Fibroblast of villous mesenchyme (primary cell): ENCODE data around the gene SYNGAP1. TPM values are rescaled to one million over a fixed set of nuclear protein-coding genes. Genes with fewer than 3 reads are reported as not detected.
"Not testable (repeated sequence)": the region's sequence is repeated elsewhere in the genome, so short reads cannot be mapped to it uniquely, and the experiment has no call there.

ENCODE experiments used
- DNase-seq: peaks from one replicate; pipeline ENCODE4 v3.0.0-alpha.2; 2010; ENCODE audit warnings: low read depth
- H3K4me3 ChIP-seq: 2 replicates; pipeline ENCODE4 v1.5.1; 2011; ENCODE audit warnings: low read depth, mild to moderate bottlenecking, low read length
- total RNA-seq: library from RNA; depleted of rRNA; stranded (reverse); fragments of >200 nt; gene quantifications from 2 replicates; pipeline ENCODE4 v1.2.3, GENCODE V29; 2012
- TF ChIP-seq, protein P1 (sequence below): IDR thresholded peaks from 2 replicates; pipeline ENCODE4 v1.5.1; 2012; ENCODE audit warnings: low read depth, mild to moderate bottlenecking, low read length; ENCODE audit not compliant: insufficient read depth

The SYNGAP1 gene
- total RNA-seq, 1 donor: 7.8 TPM

DNA sequence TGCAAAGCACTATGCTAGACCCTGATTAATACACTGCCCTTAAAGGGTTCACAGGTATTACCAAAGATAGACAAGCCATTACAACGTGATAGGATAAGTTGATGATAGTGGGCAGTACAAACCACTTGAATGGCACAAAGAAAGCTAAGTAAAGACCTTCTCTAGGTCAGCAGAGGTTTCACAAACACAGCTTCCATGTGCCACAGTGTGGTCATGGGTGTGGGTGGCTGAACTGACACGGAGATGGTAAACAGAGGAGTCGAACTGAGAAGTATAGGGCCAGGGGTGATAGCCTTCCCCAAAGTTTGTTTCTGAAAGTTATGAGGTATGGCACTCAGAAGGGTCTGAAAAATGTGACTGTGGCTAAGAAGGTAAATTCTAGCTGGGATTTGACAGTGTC is 38.8 kb downstream of the SYNGAP1 start:
- no peak for DNase-seq
- TF ChIP-seq, protein P1, sequence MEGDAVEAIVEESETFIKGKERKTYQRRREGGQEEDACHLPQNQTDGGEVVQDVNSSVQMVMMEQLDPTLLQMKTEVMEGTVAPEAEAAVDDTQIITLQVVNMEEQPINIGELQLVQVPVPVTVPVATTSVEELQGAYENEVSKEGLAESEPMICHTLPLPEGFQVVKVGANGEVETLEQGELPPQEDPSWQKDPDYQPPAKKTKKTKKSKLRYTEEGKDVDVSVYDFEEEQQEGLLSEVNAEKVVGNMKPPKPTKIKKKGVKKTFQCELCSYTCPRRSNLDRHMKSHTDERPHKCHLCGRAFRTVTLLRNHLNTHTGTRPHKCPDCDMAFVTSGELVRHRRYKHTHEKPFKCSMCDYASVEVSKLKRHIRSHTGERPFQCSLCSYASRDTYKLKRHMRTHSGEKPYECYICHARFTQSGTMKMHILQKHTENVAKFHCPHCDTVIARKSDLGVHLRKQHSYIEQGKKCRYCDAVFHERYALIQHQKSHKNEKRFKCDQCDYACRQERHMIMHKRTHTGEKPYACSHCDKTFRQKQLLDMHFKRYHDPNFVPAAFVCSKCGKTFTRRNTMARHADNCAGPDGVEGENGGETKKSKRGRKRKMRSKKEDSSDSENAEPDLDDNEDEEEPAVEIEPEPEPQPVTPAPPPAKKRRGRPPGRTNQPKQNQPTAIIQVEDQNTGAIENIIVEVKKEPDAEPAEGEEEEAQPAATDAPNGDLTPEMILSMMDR: no peak
- no peak overlapping the region for H3K4me3 ChIP-seq

GRCh38 chr6:33459226-33459625 is 39.4 kb downstream of the SYNGAP1 start:
- no peak for DNase-seq
- no peak overlapping the region for H3K4me3 ChIP-seq
- TF ChIP-seq, protein P1: no peak

GRCh38 chr6:33466075-33466735 is 46.3 kb downstream of the SYNGAP1 start:
- TF ChIP-seq, protein P1: no peak
- no peak overlapping the region for H3K4me3 ChIP-seq
- DNase-seq: no peak

DNA sequence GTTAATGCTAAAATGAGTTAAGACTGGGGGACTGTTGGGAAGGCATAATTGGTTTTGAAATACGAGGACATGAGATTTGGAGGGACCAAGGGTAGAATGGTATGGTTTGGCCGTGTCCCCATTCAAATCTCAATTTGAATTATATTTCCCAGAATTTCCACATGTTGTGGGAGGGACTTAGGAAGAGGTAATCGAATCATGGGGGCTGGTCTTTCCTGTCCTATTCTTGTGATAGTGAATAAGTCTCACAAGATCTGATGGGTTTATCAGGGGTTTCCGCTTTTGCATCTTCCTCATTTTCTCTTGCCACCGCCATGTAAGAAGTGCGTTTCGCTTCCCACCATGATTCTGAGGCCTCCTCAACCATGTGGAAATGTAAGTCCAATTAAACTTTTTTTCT is 47.2 kb downstream of the SYNGAP1 start:
- no peak for DNase-seq
- TF ChIP-seq, protein P1: no peak
- no peak overlapping the region for H3K4me3 ChIP-seq

DNA sequence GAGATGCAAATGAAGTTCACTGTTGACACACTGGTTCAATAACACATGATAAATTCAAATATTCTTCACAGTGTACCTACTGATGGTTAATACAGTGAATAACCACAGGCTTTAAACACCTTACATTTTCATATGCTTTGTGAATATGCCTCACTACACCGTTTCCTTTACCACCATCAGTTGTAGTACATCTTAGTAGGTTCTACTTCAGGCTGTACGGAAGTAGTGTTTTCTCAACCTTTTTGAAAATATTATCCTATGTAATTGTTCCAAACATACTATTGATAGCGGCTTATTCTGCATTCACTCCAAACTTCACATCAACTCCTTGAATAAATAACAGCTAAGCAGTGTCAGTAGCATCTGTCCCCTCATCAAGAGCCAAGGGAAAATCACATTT is 49.8 kb downstream of the SYNGAP1 start:
- DNase-seq: no peak
- TF ChIP-seq, protein P1: no peak
- no peak overlapping the region for H3K4me3 ChIP-seq

DNA sequence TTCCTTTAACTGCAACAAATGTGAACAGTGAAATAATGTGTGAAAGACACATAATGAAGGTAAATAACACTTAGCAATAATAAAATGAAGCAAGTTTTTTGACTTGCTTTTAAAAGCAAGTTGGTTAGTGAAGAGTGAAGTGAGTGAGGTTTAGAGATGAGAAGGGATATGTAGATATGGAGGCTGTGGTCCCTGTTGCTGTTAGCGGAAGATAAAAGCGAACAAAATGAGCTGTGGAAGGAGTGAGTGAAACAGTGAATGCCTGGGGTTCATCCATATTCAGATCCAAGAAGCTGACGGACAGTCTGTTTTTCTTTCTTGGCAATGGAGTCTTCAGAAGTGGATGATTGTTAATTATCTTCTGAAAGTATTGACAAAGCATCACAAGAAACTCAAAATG is 58.0 kb downstream of the SYNGAP1 start:
- H3K4me3 ChIP-seq: no peak overlapping the region
- TF ChIP-seq, protein P1: no peak
- DNase-seq: no peak

DNA sequence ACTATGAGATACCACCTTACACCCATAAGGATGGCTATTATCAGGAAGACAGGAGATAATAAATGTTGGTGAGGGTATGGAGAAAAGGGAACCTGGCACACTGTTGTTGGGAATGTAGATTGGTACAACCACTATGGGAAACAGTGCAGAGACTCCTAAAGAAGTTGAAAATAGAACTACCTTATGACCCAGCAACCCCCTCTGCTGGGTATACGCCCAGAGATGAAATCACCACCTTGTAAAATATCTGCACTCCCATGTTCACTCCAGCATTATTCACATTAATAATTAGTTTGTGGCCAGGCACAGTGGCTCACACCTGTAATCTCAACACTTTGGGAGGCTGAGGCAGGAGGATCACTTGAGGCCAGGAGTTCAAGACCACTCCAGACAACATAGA is 61.3 kb downstream of the SYNGAP1 start:
- TF ChIP-seq, protein P1: no peak
- peak; percentile 7 for DNase-seq
- no peak overlapping the region for H3K4me3 ChIP-seq

GRCh38 chr6:33482620-33483019 is 62.8 kb downstream of the SYNGAP1 start:
- DNase-seq, H3K4me3 ChIP-seq: not testable (repeated sequence)
